IPS-15b (cell line): ENCODE measurements around the gene TNIK.

Experiments
- H3K27me3 ChIP-seq: one replicate; pipeline ENCODE4 v1.6.1; 2013; ENCODE audit warnings: low read length; ENCODE audit not compliant: control insufficient read depth, insufficient read depth
- H3K36me3 ChIP-seq: one replicate; pipeline ENCODE4 v1.6.1; 2013; ENCODE audit warnings: low read length; ENCODE audit not compliant: control insufficient read depth, insufficient read depth
- H3K4me1 ChIP-seq: one replicate; pipeline ENCODE4 v1.6.1; 2013; ENCODE audit warnings: mild to moderate bottlenecking, low read length; ENCODE audit not compliant: control insufficient read depth, insufficient read depth
- H3K4me3 ChIP-seq: one replicate; pipeline ENCODE4 v1.5.1; 2013; ENCODE audit warnings: low read depth, low read length
- H3K9ac ChIP-seq: one replicate; pipeline ENCODE4 v1.6.1; 2013; ENCODE audit warnings: low read depth, mild to moderate bottlenecking, low read length
- H3K9me3 ChIP-seq: one replicate; pipeline ENCODE4 v1.6.1; 2013; ENCODE audit warnings: mild to moderate bottlenecking, low read length; ENCODE audit not compliant: control insufficient read depth, insufficient read depth

TNIK gene

GRCh38 chr3:171237009-171237385 is 223.2 kb downstream of the TNIK start:
- Histone ChIP-seq H3K9ac (no peak overlapping the region), H3K4me1 (peaks cover 8% of the 10 kb centered on the region), H3K9me3 (no peaks in the 10 kb centered on the region), H3K27me3 (no peaks in the 10 kb centered on the region), H3K36me3 (no peaks in the 10 kb centered on the region), H3K4me3 (no peak overlapping the region)

GRCh38 chr3:171236265-171237008 is 223.8 kb downstream of the TNIK start:
- H3K9me3 ChIP-seq = no peaks in the 10 kb centered on the region

GRCh38 chr3:171234298-171235010 is 225.8 kb downstream of the TNIK start:
- Histone ChIP-seq H3K4me1 (peaks cover 8% of the 10 kb centered on the region), H3K4me3 (no peak overlapping the region), H3K9me3 (no peaks in the 10 kb centered on the region), H3K36me3 (no peaks in the 10 kb centered on the region), H3K9ac (no peak overlapping the region), H3K27me3 (no peaks in the 10 kb centered on the region)

More at GRCh38 chr3:171236265-171237008, 223.8 kb downstream of the TNIK start:
- Histone ChIP-seq H3K36me3 (no peaks in the 10 kb centered on the region), H3K4me1 (peaks cover 8% of the 10 kb centered on the region), H3K9ac (no peak overlapping the region), H3K27me3 (no peaks in the 10 kb centered on the region), H3K4me3 (no peak overlapping the region)

- Histone ChIP-seq H3K27me3 (no peaks in the 10 kb centered on the region), H3K36me3 (no peaks in the 10 kb centered on the region), H3K9ac (no peak overlapping the region), H3K4me1 (peaks cover 6% of the 10 kb centered on the region), H3K4me3 (no peak overlapping the region), H3K9me3 (no peaks in the 10 kb centered on the region)
Measured at GRCh38 chr3:171231361-171231760, 228.8 kb downstream of the TNIK start.

- H3K9me3 ChIP-seq = no peaks in the 10 kb centered on the region
- no peaks in the 10 kb centered on the region for H3K36me3 ChIP-seq
- no peak overlapping the region for H3K4me3 ChIP-seq
Measured at GRCh38 chr3:171230865-171231264, 229.3 kb downstream of the TNIK start.

GRCh38 chr3:171229173-171229572 is 231.0 kb downstream of the TNIK start:
- no peak overlapping the region for H3K9ac ChIP-seq
- no peaks in the 10 kb centered on the region for H3K27me3 ChIP-seq
- H3K9me3 ChIP-seq = no peaks in the 10 kb centered on the region
- H3K4me1 ChIP-seq = peaks cover 2% of the 10 kb centered on the region
- H3K4me3 ChIP-seq = no peak overlapping the region
- no peaks in the 10 kb centered on the region for H3K36me3 ChIP-seq

More at GRCh38 chr3:171230865-171231264, 229.3 kb downstream of the TNIK start:
- Histone ChIP-seq H3K4me1 (peaks cover 2% of the 10 kb centered on the region), H3K27me3 (no peaks in the 10 kb centered on the region), H3K9ac (no peak overlapping the region)

GRCh38 chr3:171228240-171228639 is 232.0 kb downstream of the TNIK start:
- no peak overlapping the region for H3K9ac ChIP-seq
- H3K27me3 ChIP-seq = no peaks in the 10 kb centered on the region
- no peak overlapping the region for H3K4me3 ChIP-seq
- no peaks in the 10 kb centered on the region for H3K9me3 ChIP-seq
- peaks cover 2% of the 10 kb centered on the region for H3K4me1 ChIP-seq
- H3K36me3 ChIP-seq = no peaks in the 10 kb centered on the region

GRCh38 chr3:171227828-171228227 is 232.4 kb downstream of the TNIK start:
- Histone ChIP-seq H3K4me1 (peaks cover 2% of the 10 kb centered on the region), H3K9ac (no peak overlapping the region), H3K27me3 (no peaks in the 10 kb centered on the region), H3K4me3 (no peak overlapping the region), H3K36me3 (no peaks in the 10 kb centered on the region), H3K9me3 (no peaks in the 10 kb centered on the region)

GRCh38 chr3:171227359-171227758 is 232.8 kb downstream of the TNIK start:
- Histone ChIP-seq H3K9ac (no peak overlapping the region), H3K4me1 (peaks cover 2% of the 10 kb centered on the region), H3K27me3 (no peaks in the 10 kb centered on the region), H3K36me3 (no peaks in the 10 kb centered on the region), H3K9me3 (no peaks in the 10 kb centered on the region), H3K4me3 (no peak overlapping the region)

- Histone ChIP-seq H3K9ac (no peak overlapping the region), H3K27me3 (no peaks in the 10 kb centered on the region), H3K4me3 (no peak overlapping the region), H3K36me3 (no peaks in the 10 kb centered on the region), H3K4me1 (peaks cover 2% of the 10 kb centered on the region), H3K9me3 (no peaks in the 10 kb centered on the region)
Measured at GRCh38 chr3:171226794-171227193, 233.4 kb downstream of the TNIK start.

- no peak overlapping the region for H3K9ac ChIP-seq
- no peaks in the 10 kb centered on the region for H3K36me3 ChIP-seq
- no peaks in the 10 kb centered on the region for H3K27me3 ChIP-seq
- no peaks in the 10 kb centered on the region for H3K9me3 ChIP-seq
- no peak overlapping the region for H3K4me3 ChIP-seq
- H3K4me1 ChIP-seq = peaks cover 2% of the 10 kb centered on the region
Measured at GRCh38 chr3:171225708-171226107, 234.5 kb downstream of the TNIK start.

GRCh38 chr3:171225165-171225564 is 235.0 kb downstream of the TNIK start:
- Histone ChIP-seq H3K9me3 (no peaks in the 10 kb centered on the region), H3K36me3 (no peaks in the 10 kb centered on the region), H3K4me1 (peaks cover 2% of the 10 kb centered on the region), H3K4me3 (no peak overlapping the region), H3K27me3 (no peaks in the 10 kb centered on the region), H3K9ac (no peak overlapping the region)
